HEK293 (cell line): ENCODE data around the gene TANGO2.

Source experiments
- ELK4 ChIP-seq: IDR thresholded peaks from 2 replicates; pipeline ENCODE4 v1.6.1; 2011; ENCODE audit warnings: mild to moderate bottlenecking, low read depth, low read length, borderline replicate concordance
- FEZF1 ChIP-seq: fragments of 450-650 bp; formaldehyde crosslinking; IDR thresholded peaks from 2 replicates; pipeline ENCODE4 v1.5.1; 2016; ENCODE audit warnings: missing biosample characterization, missing genetic modification characterization
- GLI2 ChIP-seq: fragments of 450-650 bp; formaldehyde crosslinking; IDR thresholded peaks from 2 replicates; pipeline ENCODE4; 2017; ENCODE audit warnings: missing biosample characterization, missing genetic modification characterization, low read depth, borderline replicate concordance
- HOXA7 ChIP-seq: sonication (generic); formaldehyde crosslinking; IDR thresholded peaks from 2 replicates; pipeline ENCODE4 v1.8.1; 2022; ENCODE audit warnings: missing genetic modification reagents, borderline replicate concordance
- KLF10 ChIP-seq: fragments of 450-650 bp; IDR thresholded peaks from 2 replicates; pipeline ENCODE4 v1.5.1; 2018; ENCODE audit warnings: missing biosample characterization, mild to moderate bottlenecking, missing genetic modification characterization
- RBAK ChIP-seq: fragments of 450-650 bp; formaldehyde crosslinking; IDR thresholded peaks from 2 replicates; pipeline ENCODE4 v1.5.1; 2016; ENCODE audit warnings: missing biosample characterization, missing genetic modification characterization
- REST ChIP-seq: fragments of 450-650 bp; formaldehyde crosslinking; IDR thresholded peaks from 2 replicates; pipeline ENCODE4 v1.5.1; 2016; ENCODE audit warnings: missing biosample characterization, missing genetic modification characterization
- SP7 ChIP-seq: fragments of 450-650 bp; formaldehyde crosslinking; IDR thresholded peaks from 2 replicates; pipeline ENCODE4 v1.5.1; 2016; ENCODE audit warnings: missing biosample characterization, missing genetic modification characterization
- WT1 ChIP-seq: fragments of 450-650 bp; formaldehyde crosslinking; IDR thresholded peaks from 2 replicates; pipeline ENCODE4 v1.5.1; 2016; ENCODE audit warnings: missing biosample characterization, missing genetic modification characterization
- YY2 ChIP-seq: fragments of 450-650 bp; formaldehyde crosslinking; IDR thresholded peaks from 2 replicates; pipeline ENCODE4 v1.5.1; 2016; ENCODE audit warnings: missing biosample characterization, missing genetic modification characterization
- ZEB2 ChIP-seq: fragments of 450-650 bp; formaldehyde crosslinking; IDR thresholded peaks from 2 replicates; pipeline ENCODE4 v1.5.1; 2016; ENCODE audit warnings: missing biosample characterization, missing genetic modification characterization
- ZFHX2 ChIP-seq: fragments of 450-650 bp; formaldehyde crosslinking; conservative IDR thresholded peaks from 2 replicates; pipeline ENCODE4 v1.5.1; 2016; ENCODE audit warnings: missing biosample characterization, missing genetic modification characterization
- ZNF112 ChIP-seq: fragments of 450-650 bp; formaldehyde crosslinking; IDR thresholded peaks from 2 replicates; pipeline ENCODE4 v1.5.0; 2017; ENCODE audit warnings: missing biosample characterization, missing genetic modification characterization
- ZNF132 ChIP-seq: fragments of 450-650 bp; formaldehyde crosslinking; IDR thresholded peaks from 2 replicates; pipeline ENCODE4 v1.5.1; 2017; ENCODE audit warnings: missing biosample characterization, missing genetic modification characterization, borderline replicate concordance
- ZNF184 ChIP-seq: fragments of 450-650 bp; IDR thresholded peaks from 2 replicates; pipeline ENCODE4 v1.5.1; 2018; ENCODE audit warnings: missing biosample characterization, mild to moderate bottlenecking, missing genetic modification characterization
- ZNF292 ChIP-seq: fragments of 450-650 bp; formaldehyde crosslinking; IDR thresholded peaks from 2 replicates; pipeline ENCODE4 v1.5.1; 2016; ENCODE audit warnings: low read depth, missing biosample characterization, missing genetic modification characterization, borderline replicate concordance
- ZNF416 ChIP-seq: fragments of 450-650 bp; formaldehyde crosslinking; IDR thresholded peaks from 2 replicates; pipeline ENCODE4 v1.5.1; 2016; ENCODE audit warnings: missing biosample characterization, missing genetic modification characterization
- ZNF426 ChIP-seq: fragments of 450-650 bp; formaldehyde crosslinking; IDR thresholded peaks from 2 replicates; pipeline ENCODE4 v1.5.1; 2017; ENCODE audit warnings: missing biosample characterization, missing genetic modification characterization, mild to moderate bottlenecking, inconsistent platforms, moderate library complexity
- ZNF518A ChIP-seq: fragments of 450-650 bp; formaldehyde crosslinking; conservative IDR thresholded peaks from 2 replicates; pipeline ENCODE4 v1.5.1; 2016; ENCODE audit warnings: low read depth, missing biosample characterization, missing genetic modification characterization
- ZNF548 ChIP-seq: fragments of 450-650 bp; formaldehyde crosslinking; IDR thresholded peaks from 2 replicates; pipeline ENCODE4 v1.5.1; 2016; ENCODE audit warnings: missing biosample characterization, missing genetic modification characterization
- ZNF555 ChIP-seq: fragments of 450-650 bp; formaldehyde crosslinking; conservative IDR thresholded peaks from 2 replicates; pipeline ENCODE4 v1.5.1; 2017; ENCODE audit warnings: missing biosample characterization, mild to moderate bottlenecking, missing genetic modification characterization, inconsistent platforms
- ZNF623 ChIP-seq: fragments of 450-650 bp; formaldehyde crosslinking; IDR thresholded peaks from 2 replicates; pipeline ENCODE4 v1.5.1; 2016; ENCODE audit warnings: missing biosample characterization, missing genetic modification characterization
- ZNF639 ChIP-seq: fragments of 450-650 bp; formaldehyde crosslinking; IDR thresholded peaks from 2 replicates; pipeline ENCODE4 v1.5.1; 2016; ENCODE audit warnings: missing biosample characterization, missing genetic modification characterization
- ZNF670 ChIP-seq: fragments of 450-650 bp; formaldehyde crosslinking; IDR thresholded peaks from 2 replicates; pipeline ENCODE4 v1.5.1; 2016; ENCODE audit warnings: missing biosample characterization, missing genetic modification characterization, low read depth
- ZNF677 ChIP-seq: fragments of 450-650 bp; IDR thresholded peaks from 2 replicates; pipeline ENCODE4 v1.5.0; 2018; ENCODE audit warnings: missing biosample characterization, mild to moderate bottlenecking, missing genetic modification characterization, moderate library complexity
- TF ChIP-seq, protein P1 (sequence below): fragments of 450-650 bp; formaldehyde crosslinking; IDR thresholded peaks from 2 replicates; pipeline ENCODE4 v1.5.1; 2016; ENCODE audit warnings: missing biosample characterization, missing genetic modification characterization

The TANGO2 gene

GRCh38 chr22:19986410-19987341 lies 34.2 kb upstream of the TANGO2 start (continued):
- no peak for TF ChIP-seq ZNF416 (tag by site-specific recombination)
- no peak for TF ChIP-seq GLI2 (tag by site-specific recombination)
- no peak for TF ChIP-seq ZNF548 (tag by site-specific recombination)
- TF ChIP-seq ZNF132 (tag by site-specific recombination): no peak
- TF ChIP-seq SP7: peak; percentile 52; the same call in 1 of the 2 replicates
- TF ChIP-seq ZEB2 (tag by site-specific recombination): peak; percentile 83
- no peak for TF ChIP-seq ZNF292 (tag by site-specific recombination)
- TF ChIP-seq ZNF112 (tag by site-specific recombination): no peak
- no peak for TF ChIP-seq ZNF677 (tag by site-specific recombination)
- no peak for TF ChIP-seq ELK4
- TF ChIP-seq WT1 (tag by site-specific recombination): 0 out of 2 replicates have a peak, but pooled peaks have one; percentile 25
- TF ChIP-seq ZNF623 (tag by site-specific recombination): no peak
- TF ChIP-seq, protein P1, sequence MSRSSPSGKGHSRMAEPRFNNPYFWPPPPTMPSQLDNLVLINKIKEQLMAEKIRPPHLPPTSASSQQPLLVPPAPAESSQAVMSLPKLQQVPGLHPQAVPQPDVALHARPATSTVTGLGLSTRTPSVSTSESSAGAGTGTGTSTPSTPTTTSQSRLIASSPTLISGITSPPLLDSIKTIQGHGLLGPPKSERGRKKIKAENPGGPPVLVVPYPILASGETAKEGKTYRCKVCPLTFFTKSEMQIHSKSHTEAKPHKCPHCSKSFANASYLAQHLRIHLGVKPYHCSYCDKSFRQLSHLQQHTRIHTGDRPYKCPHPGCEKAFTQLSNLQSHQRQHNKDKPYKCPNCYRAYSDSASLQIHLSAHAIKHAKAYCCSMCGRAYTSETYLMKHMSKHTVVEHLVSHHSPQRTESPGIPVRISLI: no peak
- peak; percentile 70 for TF ChIP-seq REST
- peak; percentile 60; the same call in 1 of the 2 replicates for TF ChIP-seq KLF10
- no peak for TF ChIP-seq FEZF1
- no peak for TF ChIP-seq HOXA7 (CRISPR knock-in tag)
- TF ChIP-seq ZNF670: no peak
- TF ChIP-seq ZNF518A: no peak
- TF ChIP-seq ZFHX2 (tag by site-specific recombination): 0 out of 2 replicates have a peak, but pooled peaks have one; percentile 44
- TF ChIP-seq ZNF639 (tag by site-specific recombination): no peak
- TF ChIP-seq RBAK (tag by site-specific recombination): no peak
- no peak for TF ChIP-seq ZNF555 (tag by site-specific recombination)
- no peak for TF ChIP-seq ZNF184 (tag by site-specific recombination)
- TF ChIP-seq YY2 (tag by site-specific recombination): no peak
- no peak for TF ChIP-seq ZNF426 (tag by site-specific recombination)
